Measurements from ENCODE around the gene PTPN20. TPM values are rescaled to one million over a fixed set of nuclear protein-coding genes. Genes with fewer than 3 reads are reported as not detected.

The PTPN20 gene
- total RNA-seq, 1 donor from 2014 or later = 13.0 TPM

GRCh38 chr10:47015404-47015803, 104.2 kb downstream of the PTPN20 start:
- Histone ChIP-seq H3K27me3 (ENCODE audit: low read depth) (peaks cover 24% of the 10 kb centered on the region), H3K27ac (replicated peaks) (no peak overlapping the region), H3K36me3 (no peaks in the 10 kb centered on the region), H3K4me1 (no peaks in the 10 kb centered on the region), H3K9me3 (replicated peaks) (no peaks in the 10 kb centered on the region), H3K4me3 (no peak overlapping the region)
- TF ChIP-seq CTCF (IDR thresholded peaks at IDR 0.05; ENCODE audit: borderline replicate concordance) = no peak
- intact Hi-C loops (cut with micrococcal nuclease) = no loop called here
- no peak for DNase-seq

GRCh38 chr10:47016564-47016963, 105.3 kb downstream of the PTPN20 start:
- Histone ChIP-seq H3K36me3 (no peaks in the 10 kb centered on the region), H3K4me3 (no peak overlapping the region), H3K27ac (replicated peaks) (no peak overlapping the region), H3K9me3 (replicated peaks) (peaks cover 8% of the 10 kb centered on the region), H3K4me1 (no peaks in the 10 kb centered on the region), H3K27me3 (ENCODE audit: low read depth) (peaks cover 24% of the 10 kb centered on the region)
- DNase-seq = no peak
- intact Hi-C loops (cut with micrococcal nuclease) = no loop called here
- no peak for TF ChIP-seq CTCF (IDR thresholded peaks at IDR 0.05; ENCODE audit: borderline replicate concordance)

- Histone ChIP-seq H3K4me1 (no peaks in the 10 kb centered on the region), H3K4me3 (no peak overlapping the region), H3K27ac (replicated peaks) (no peak overlapping the region), H3K9me3 (replicated peaks) (peaks cover 8% of the 10 kb centered on the region), H3K36me3 (no peaks in the 10 kb centered on the region), H3K27me3 (ENCODE audit: low read depth) (peaks cover 24% of the 10 kb centered on the region)
- intact Hi-C loops (cut with micrococcal nuclease) = no loop called here
- TF ChIP-seq CTCF (IDR thresholded peaks at IDR 0.05; ENCODE audit: borderline replicate concordance) = no peak
- no peak for DNase-seq
Measured at GRCh38 chr10:47018026-47018735, 107.0 kb downstream of the PTPN20 start.

- H3K27me3 ChIP-seq (ENCODE audit: low read depth) = peaks cover 12% of the 10 kb centered on the region
- intact Hi-C loops (cut with micrococcal nuclease) = loop anchor here (10.0 kb wide), 1 partner anchor 295 kb away; no protein-coding TSS in a partner anchor
- no peaks in the 10 kb centered on the region for H3K4me1 ChIP-seq
- no peak for TF ChIP-seq CTCF (IDR thresholded peaks at IDR 0.05; ENCODE audit: borderline replicate concordance)
- H3K27ac ChIP-seq (replicated peaks) = no peak overlapping the region
- no peak for DNase-seq
- H3K4me3 ChIP-seq = no peak overlapping the region
- H3K36me3 ChIP-seq = no peaks in the 10 kb centered on the region
- H3K9me3 ChIP-seq (replicated peaks) = peaks cover 8% of the 10 kb centered on the region
Measured at GRCh38 chr10:47019155-47020145, 108.2 kb downstream of the PTPN20 start.

GRCh38 chr10:47020471-47020870, 109.2 kb downstream of the PTPN20 start:
- Histone ChIP-seq H3K27me3 (ENCODE audit: low read depth) (peaks cover 7% of the 10 kb centered on the region), H3K4me3 (no peak overlapping the region), H3K36me3 (no peaks in the 10 kb centered on the region), H3K4me1 (no peaks in the 10 kb centered on the region), H3K9me3 (replicated peaks) (peaks cover 8% of the 10 kb centered on the region), H3K27ac (replicated peaks) (no peak overlapping the region)
- DNase-seq = no peak
- no peak for TF ChIP-seq CTCF (IDR thresholded peaks at IDR 0.05; ENCODE audit: borderline replicate concordance)
- intact Hi-C loops (cut with micrococcal nuclease) = loop anchor here (10.0 kb wide), 1 partner anchor 294 kb away; no protein-coding TSS in a partner anchor
